GM18858 (cell line): Measurements from ENCODE around the gene RPL6.
"Not testable (repeated sequence)": the region's sequence is repeated elsewhere in the genome, so short reads cannot be mapped to it uniquely, and the experiment has no call there.

ENCODE experiments used
- ATAC-seq: cut with Tn5 transposase; IDR thresholded peaks from one replicate; pipeline ENCODE4 v1.9.1; 2021; ENCODE audit not compliant: unreplicated experiment

The RPL6 gene

GRCh38 chr12:112409064-112409905 is at the start of gene RPL6:
Gene RPL6 (minus strand): TSS chr12:112409605. CDS start chr12:112408656, 949 bp downstream.
- ATAC-seq: no peak

- no peak for ATAC-seq
Observed at GRCh38 chr12:112458751-112459150, 49.3 kb upstream of the RPL6 start.

- no peak for ATAC-seq
Observed at GRCh38 chr12:112458330-112458729, 48.9 kb upstream of the RPL6 start.

GRCh38 chr12:112457142-112457541 is 47.7 kb upstream of the RPL6 start:
- ATAC-seq: not testable (repeated sequence)

GRCh38 chr12:112456029-112456428 is 46.6 kb upstream of the RPL6 start:
- no peak for ATAC-seq

GRCh38 chr12:112450725-112451124 is 41.3 kb upstream of the RPL6 start:
- ATAC-seq: no peak

GRCh38 chr12:112448165-112448564 is 38.8 kb upstream of the RPL6 start:
- not testable (repeated sequence) for ATAC-seq

- no peak for ATAC-seq
Observed at GRCh38 chr12:112447106-112447505, 37.7 kb upstream of the RPL6 start.

- no peak for ATAC-seq
Observed at GRCh38 chr12:112446008-112446725, 36.8 kb upstream of the RPL6 start.

- no peak for ATAC-seq
Observed at GRCh38 chr12:112443916-112444315, 34.5 kb upstream of the RPL6 start.

- ATAC-seq: not testable (repeated sequence)
Observed at GRCh38 chr12:112440653-112441052, 31.2 kb upstream of the RPL6 start.

- no peak for ATAC-seq
Observed at GRCh38 chr12:112439769-112440168, 30.4 kb upstream of the RPL6 start.

- ATAC-seq: not testable (repeated sequence)
Observed at GRCh38 chr12:112438645-112439044, 29.2 kb upstream of the RPL6 start.

- ATAC-seq: no peak
Observed at GRCh38 chr12:112433551-112433950, 24.1 kb upstream of the RPL6 start.

- no peak for ATAC-seq
Observed at GRCh38 chr12:112431965-112432364, 22.6 kb upstream of the RPL6 start.

GRCh38 chr12:112430929-112431328 is 21.5 kb upstream of the RPL6 start:
- ATAC-seq: no peak

- ATAC-seq: no peak
Observed at GRCh38 chr12:112427760-112428159, 18.4 kb upstream of the RPL6 start.

- no peak for ATAC-seq
Observed at GRCh38 chr12:112425582-112426382, 16.4 kb upstream of the RPL6 start.

GRCh38 chr12:112424126-112424525 is 14.7 kb upstream of the RPL6 start:
- no peak for ATAC-seq

- no peak for ATAC-seq
Observed at GRCh38 chr12:112422531-112422930, 13.1 kb upstream of the RPL6 start.

GRCh38 chr12:112421363-112421762 is 12.0 kb upstream of the RPL6 start:
- no peak for ATAC-seq
